Activated gamma-delta T cell treated with anti-CD3 and anti-CD28 coated beads, Interleukin-2, amount 50 U/mL, for 16 hours (primary cell): ENCODE measurements around the gene MN1.
"Not testable (repeated sequence)": the region's sequence is repeated elsewhere in the genome, so short reads cannot be mapped to it uniquely, and the experiment has no call there.

Experiments
- DNase-seq: peaks from one replicate; pipeline ENCODE4 v3.0.0-alpha.2; 2020; ENCODE audit warnings: low read depth

Gene MN1

DNA sequence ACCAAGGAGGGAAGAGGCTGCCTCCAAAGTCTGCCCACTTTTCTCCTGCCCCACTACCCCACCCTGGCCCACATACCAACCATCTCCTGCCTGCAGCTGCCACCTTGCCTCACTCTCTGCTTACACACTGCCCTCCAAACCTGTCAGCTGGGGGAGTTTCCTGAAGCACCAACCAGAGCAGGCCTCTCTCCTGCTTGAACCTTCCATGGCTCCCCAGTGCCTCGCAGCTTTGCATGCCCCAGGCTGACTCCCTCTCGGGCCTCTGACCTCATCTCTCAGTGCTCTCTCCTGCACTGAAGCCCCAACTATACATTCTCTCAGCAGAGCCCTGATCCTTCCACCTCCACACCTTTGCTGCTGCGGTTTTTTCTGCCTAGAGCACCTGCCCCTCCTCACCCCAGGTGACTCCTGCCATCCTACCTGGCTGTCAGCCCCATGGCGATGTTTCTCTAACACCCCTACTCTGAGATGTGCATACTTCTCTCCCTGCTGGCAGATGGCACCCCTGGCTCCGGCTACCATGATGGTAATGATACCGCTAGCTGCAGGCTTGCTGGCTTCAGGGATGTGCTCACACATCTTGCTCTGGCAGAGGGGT lies 43.5 kb downstream of the MN1 start:
- DNase-seq: no peak

DNA sequence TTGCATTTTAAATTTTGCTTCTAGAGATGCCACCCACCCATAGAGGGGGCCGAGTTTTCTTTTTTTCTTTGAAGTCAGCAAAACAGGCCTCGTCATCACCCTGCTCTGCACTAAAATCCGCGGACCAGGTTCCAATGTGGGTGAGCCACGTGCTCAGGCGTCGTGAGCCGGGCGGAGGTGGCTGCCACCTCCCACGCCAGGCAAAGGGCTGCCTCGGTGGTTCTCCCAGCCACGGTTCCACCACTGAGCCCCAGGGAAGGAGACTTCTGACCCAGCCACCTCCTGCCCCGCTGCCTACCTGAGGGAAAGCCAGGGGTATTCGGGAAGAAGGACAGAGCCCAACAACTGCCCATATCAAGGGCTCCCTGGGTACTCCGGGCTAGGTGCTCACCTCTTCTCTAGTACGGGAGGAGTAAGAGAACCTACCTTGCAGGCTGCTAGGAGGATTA lies 45.3 kb downstream of the MN1 start:
- no peak for DNase-seq

DNA sequence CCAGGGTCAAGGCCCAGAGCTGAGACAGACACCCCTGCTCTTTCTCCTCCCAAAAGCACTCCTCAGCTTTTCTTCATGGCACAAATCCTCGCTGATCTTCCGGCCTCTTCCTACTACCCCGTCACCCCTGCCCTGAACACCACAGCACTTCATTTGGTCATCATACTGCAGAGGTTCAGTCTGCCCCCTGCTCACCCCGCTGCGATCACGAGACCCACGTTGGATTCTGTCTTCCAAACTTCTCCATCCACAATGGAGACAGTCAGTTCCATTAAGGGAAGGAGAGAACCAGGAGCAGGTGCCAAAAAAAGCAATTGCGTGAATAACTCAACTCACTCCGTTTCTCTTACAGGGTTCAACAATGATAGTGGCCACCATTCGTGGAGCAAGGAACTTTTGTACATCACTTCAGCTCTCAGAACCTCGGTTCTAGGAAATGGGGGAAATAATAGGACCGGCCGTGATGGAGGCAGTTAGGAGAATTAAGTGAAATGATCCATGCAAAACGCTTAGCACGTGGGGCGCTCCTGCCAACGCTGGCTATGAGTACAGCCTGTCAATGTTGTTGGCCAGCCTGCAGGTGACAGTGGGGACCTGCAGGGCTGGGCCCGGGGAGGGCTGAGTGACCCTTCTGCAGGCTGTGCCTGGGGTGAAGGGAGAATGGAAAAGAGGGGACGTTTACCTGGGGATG lies 45.9 kb downstream of the MN1 start:
- DNase-seq: no peak

DNA sequence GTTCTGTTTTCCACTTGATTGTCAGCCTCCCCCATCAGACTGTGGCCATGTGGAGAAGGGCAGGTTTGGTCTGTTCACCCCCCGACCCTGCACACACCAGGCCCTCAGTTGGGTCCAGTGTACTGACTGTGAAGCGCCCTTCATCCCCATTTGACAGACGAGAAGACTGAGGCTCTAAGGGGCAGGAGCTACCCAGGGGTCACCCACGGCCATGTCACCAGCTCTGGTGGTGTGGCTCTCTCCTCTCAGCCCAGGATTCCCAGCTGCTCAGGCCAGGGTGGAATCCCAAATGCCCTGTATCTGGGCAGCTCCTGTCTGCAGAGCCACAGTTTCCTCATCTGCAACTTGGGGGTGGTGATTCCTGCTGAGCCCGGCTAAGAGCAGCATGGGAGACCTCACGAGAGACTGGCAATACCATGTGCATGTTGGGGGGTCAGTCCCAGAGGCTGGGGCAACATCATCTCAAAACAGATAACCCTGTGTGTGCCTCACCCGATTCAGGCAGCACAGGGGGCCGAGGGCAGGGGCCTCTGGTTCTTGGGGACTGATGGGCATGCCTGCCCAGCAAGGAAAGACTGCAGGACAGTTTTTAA lies 46.6 kb downstream of the MN1 start:
- DNase-seq: no peak

DNA sequence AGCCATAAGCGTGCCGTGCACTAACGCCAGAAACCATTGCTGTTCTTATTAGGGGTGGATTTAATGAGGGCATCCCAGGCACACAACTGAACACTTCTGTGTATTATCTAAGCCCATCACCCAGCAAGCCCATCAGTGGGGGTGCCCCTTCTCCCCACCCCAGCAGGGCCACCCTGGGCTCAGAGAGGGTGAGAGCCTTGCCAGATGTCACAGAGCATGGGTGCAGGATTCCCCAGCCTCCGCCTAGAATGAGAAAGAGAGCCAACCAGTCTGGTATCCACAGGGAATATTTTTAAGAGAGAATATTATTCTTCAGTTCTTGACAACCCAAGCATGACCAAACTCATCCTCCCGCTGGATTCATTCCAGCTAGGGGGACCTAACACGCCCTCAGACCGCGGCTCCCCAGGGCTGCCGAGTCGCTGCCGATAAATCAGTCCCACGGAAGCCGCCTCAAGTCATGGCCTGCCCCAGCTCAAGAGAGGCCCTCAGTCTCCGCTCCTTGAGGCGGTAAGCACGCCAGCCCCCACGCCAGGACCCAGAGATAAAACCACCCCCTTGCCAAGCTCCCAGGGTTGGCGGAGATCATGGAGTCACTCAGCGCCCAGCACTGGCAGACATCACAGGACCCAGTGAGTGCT lies 47.2 kb downstream of the MN1 start:
- DNase-seq: no peak

DNA sequence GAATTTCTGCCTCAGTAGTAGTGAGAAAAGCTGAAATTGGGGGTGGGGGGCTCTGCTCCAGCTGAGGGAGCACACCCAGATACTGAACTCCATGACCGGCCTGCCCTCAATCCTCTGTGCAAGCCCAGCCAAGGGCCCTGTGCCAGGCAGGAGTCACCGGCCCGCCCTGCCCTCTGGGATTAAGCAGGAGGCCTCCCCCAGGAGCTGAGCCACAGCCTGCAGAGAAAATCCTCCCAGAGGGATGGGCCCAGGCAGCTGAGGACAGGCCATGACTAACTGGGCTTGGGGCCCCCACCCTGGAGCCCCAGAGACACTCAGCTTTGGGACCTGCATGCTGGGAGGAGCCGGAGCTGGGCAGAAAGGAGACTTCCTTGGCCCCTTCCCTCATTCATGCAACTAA lies 48.8 kb downstream of the MN1 start:
- no peak for DNase-seq

DNA sequence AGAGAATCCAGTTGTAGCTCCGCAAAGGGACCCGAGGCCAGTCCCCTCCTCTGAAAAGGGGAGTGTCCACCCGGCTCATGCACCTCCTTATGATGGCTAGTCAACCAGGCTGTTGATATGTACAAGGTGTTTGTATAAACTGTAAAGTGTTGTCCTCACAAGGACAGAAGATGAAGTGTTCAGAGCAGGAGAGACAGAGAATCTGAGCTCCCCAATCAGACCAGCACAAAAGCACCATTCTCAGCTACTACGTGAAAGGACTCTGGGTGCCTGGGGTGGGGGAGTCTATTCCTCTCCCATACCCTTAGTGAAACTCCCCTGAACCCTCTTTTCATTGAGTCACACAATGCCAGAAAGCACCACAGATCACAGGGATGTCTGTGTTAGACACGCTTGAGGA lies 49.4 kb downstream of the MN1 start:
- no peak for DNase-seq

DNA sequence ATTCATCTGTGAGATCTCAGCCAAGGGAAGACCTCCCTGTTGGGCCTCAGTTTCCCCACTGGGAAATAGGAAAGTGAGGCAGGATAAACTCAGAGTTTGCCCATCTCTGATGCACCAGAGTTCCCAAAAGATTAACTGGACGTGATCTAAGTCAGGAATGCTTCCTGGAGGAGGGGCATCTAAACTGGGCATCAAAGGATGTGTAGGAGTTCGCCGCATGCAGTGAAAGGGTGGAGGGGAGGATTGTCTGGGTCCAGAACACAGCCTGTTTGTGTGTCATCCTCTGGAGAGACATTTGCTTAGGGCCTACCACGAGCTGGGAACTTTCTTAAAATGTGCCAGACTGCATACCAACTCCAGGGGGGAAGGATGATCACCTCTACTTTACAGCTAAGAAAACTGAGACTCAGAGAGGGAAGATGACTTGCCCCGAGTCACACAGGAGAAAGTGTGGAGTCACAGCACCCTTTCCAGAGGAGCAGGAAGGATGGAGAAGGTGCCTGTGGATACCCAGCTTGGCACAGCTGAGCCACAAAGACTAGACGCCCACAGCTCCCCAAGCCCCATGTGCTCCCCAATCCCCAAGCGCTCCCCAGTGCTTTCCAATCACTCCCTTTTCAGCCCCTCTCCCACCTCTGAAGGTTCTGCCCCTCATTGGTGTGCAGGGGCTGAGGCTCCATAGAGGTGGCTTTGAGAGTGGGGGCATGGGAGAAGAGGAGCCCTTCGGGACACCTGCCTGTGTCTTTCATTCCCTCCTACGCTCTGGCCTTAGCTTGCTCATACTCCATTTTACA lies 50.1 kb downstream of the MN1 start:
- no peak for DNase-seq

DNA sequence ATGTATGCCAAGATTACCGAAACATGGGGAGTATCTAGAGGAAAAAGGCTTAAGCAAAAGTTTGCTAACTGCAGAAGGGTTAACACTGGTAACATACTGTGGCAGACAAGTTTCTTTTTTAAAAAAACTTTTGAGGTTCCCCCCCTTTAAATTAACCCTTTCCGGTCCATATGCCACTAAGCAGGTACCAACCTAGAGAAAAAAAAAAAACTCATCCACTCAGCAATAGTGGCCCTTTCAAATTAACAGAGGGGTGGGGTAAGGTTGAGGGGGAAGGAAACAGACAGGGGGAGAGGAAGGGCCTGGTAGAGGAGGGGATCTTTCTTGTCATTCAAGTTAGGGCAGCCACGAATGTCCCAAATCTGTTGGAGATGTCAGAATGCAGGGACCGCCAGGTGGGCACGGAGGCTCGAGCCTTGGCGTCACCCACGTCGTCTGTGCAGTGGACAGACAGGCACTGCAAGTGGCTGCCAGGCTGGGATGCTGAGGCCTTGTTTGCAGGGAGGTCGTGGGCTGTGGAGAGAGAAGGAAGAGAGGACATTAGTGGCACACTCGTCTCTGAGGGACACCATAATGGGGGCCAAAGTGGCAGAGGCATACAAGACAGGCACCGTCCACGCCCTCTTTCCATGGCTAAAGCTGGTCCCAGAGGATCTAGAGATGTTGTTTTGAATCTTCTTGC lies 50.8 kb downstream of the MN1 start:
- DNase-seq: no peak

DNA sequence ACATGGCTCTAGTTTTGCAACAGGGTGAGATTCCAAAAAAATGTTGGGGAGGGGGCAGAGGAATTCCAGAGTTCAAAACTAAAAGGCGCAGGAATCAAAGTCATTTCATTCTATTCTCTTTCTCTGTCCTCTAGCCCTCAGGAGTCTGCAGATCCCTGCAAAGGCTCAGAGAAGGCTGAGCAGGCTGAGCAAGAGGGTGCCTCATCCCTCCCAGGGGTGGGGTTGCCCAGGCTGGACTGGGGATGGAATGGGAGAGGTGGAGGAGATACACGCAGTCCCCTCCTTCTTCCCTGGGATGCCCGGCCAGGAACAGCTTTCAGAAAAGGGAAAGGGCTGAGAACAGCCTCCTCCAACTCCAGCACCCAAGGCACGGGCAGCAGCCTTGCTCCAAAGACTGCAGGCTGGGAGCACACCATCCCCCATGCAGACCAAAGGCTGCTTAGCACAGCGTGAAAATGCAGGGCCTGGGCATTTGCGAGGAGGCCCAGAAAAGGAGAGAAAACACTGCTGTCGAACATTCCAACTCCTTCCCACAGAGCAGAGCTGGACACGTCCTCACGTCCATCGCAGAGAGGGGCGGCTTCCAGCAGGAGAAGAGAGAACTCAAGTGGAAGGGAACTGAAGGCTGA lies 51.8 kb downstream of the MN1 start:
- DNase-seq: no peak

DNA sequence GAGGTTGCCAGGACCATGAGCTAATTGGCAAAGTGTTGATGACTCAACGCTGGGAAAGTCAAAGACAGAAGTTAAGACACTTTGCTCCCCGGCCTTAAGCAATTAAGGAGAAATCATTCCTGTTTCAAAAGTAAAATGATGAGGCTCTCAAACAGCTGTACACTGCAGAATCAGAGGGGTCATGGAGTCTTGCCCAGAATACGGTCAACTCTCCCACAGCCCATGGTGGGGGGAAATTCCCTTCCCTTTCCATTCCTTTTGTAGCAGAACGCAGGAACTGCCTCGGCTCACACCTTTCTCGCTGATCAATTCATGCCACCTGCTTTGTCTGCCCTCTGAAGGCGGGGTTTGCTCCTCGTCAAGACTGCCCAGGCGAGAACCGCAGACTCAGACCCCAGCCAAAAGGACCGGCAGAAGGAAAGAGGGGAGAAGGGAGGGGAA lies 52.8 kb downstream of the MN1 start:
- no peak for DNase-seq

DNA sequence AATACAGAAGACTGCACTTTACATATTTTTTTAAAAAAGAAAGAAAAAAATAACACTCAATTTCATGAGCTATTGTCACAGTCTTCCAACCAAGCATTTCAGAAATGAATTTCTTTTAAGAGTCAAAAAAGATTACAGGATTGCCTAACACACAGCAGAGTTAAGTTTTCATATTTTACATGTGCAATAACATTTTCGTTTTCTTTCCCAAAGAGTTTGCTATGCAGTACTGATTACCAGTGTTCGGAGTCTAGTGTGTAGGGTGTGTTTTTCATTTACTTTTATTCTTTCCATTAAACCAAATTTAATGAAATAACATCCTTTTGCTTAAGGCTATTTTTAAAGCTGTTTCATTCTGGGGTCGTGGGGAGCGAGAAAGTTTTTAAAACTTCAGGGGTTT lies 53.2 kb downstream of the MN1 start:
- no peak for DNase-seq

DNA sequence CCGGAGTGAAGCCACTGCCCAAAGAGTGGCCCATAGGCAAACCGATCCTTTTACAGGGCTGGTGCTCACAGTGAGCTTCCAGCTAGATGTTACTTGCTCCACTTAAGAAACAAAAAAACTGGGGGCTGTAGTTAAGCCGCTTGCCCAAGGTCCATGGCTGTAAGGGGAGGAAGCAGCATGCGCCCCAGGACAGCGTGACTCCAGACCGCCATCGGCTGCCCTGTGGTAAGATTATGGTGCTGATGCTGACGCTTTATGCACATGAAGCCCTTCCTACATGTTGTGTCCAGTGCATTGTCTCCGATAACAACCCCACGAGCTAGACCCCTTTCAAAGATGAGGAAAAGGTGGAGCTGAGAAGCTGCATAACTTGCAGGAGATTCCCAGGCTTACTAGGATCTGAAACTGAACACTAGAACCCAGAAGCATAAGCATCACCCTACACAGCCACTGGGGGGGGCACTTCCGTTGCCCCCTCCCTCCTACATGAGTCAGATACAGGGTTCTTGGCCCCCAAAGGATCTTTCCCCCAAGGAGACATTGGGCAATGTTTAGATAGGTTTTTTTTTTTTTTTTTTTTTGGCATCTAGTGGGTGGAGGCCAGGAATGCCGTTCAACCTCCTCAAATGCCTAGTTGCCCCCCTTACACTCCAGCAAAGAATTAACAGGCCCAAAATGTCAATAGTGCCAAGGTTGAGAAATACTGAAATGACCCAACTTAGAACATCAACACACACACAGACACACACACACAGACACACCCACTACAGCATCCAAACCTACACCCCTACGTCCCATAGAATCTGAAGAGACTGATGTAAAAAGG lies 53.9 kb downstream of the MN1 start:
- no peak for DNase-seq

DNA sequence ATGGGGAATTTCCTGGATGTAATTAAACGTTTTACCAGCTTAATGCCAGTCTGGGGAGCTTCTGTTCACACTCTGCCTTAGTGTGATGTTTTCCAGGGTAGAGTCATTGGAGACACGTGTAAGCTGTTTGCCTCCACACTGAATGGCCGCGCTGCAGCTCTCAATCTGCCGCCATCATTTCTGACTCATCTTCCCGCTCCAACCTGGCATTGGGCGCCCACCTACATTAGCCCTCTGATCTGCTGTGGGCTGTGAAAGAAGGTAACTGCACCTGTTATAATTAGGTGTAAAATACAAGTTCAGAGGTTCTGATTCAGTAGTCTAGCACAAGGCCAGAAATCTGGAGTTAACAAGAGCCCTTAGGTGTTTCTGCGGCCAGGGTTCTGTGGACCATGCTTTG lies 54.6 kb downstream of the MN1 start:
- DNase-seq: no peak

DNA sequence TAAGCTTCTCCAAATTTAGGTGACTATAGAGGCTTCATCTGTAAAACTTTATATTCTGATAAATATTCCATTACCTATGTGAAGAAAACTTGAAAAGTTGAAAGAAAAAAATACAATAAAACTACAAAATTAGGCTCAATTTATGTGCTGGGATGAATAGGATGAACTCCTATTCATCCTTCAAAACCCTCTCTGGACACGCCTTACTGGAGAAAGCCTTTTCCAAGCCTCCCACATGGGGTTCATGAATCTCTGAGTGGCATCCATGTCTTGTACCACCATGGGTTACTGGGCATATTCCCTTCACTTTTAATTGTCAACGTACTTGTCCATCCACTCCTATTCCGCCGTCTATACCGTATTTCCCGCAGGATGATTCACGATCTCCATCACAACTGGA lies 55.7 kb downstream of the MN1 start:
- no peak for DNase-seq

DNA sequence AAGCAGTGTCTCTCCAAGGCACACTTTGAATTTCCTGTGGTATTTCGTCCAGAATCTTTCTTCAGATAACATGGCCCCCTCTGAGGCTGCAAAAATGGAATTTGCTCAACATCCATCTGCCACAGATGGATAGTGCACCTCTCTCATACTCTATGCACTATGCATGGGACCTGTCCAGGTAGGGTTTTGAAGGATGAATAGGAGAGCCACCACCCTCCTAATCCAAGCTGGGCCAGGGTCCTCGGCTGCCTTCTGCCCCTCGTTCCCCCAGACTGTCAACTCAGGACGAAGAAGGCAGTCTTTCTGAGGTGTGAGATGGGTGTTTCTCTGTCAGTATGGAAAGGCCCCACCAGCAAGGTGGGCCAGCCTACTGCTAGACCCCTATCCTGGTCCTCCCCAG lies 56.4 kb downstream of the MN1 start:
- no peak for DNase-seq

DNA sequence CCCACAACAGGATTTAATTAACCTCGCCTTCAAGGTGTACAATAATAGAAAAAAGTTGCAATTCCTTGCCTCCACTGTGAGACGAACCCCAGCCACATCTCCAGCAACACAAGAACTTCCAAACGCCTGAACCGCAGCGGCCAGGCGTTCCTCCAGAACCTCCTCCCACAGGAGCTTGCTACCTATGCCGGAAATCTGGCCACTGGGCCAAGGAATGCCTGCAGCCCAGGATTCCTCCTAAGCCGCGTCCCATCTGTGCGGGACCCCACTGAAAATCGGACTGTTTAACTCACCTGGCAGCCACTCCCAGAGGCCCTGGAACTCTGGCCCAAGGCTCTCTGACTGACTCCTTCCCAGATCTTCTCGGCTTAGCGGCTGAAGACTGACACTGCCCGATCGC lies 57.5 kb downstream of the MN1 start:
- DNase-seq: not testable (repeated sequence)

DNA sequence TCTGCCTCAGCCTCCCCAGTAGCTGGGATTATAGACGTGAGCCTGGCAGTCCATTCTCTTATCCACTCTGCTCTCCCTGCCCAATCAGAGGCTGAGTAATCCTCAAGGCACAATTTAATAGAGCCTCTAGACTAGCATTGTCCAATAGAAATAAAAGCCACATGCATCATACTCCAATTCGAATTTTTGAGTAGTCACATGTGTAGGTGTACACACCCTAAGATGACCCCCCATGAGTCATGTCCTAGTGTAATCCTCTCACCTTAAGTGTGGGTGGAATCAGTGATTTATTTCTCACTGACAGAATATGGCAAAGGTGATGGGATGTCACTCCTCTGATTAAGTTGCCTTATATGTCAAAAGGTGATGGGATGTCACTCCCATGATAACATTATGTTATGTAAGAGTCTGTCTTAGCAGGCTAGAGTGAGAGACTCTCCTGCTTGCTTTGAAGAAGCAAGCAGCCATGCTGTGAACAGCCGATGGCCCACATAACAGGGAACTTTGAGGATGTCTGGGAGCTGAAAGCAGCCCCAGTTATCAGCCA lies 61.3 kb downstream of the MN1 start:
- DNase-seq: no peak

DNA sequence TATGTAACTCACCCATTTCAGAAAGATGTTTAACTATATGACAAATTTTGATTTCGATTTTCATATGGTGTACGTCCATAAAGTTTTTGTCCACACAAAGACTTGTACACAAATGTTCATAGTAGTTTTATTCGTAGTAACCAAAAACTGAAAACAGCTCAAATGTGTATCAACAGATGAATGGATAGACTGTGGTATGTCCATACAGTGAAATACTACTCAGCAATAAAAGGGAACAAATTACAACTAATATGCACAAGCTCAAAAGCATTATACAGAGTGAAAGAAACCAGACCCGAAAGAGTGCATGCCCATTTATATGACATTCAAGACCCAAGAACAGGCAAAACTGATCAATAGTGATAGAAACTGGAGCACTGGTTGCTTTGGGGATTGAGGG lies 64.0 kb downstream of the MN1 start:
- no peak for DNase-seq

DNA sequence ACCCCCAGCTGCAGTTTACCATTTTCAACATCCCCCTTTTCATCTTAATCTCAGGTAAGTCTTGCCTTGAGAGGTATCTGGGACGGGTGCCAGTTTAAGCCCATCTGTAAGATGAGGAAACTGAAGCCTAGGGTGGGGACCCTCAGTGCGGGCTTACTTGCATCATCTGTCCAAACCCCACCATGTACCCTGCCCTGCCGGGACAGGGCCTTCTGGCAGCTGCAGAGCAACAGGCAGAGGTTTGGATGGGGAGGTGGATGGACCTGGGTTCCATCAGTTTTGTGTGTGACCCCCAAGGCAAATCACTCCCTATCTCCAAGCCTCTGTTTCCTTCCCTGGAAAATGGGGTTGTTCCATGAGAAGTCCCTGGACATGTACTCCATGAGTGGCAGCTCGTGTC lies 67.5 kb downstream of the MN1 start:
- no peak for DNase-seq
